Esophagus muscularis mucosa (tissue), 4 donors: ENCODE measurements around the gene DFFB. TPM values are rescaled to one million over a fixed set of nuclear protein-coding genes. Genes with fewer than 3 reads are reported as not detected.

Experiments used
- DNase-seq: peaks from one replicate; pipeline ENCODE4 v3.0.0-alpha.2; 2017; ENCODE audit errors: extremely low spot score
- H3K27ac ChIP-seq, 4 donors: fragments of 200-600 bp; sonication (generic); replicated peaks in 1 of 4; 1 replicate in 3 of 4; 2 replicates in 1 of 4; pipeline ENCODE4 v1.5.1; 2016 to 2019; ENCODE audit warnings: mild to moderate bottlenecking in 1 of 4
- H3K27me3 ChIP-seq, 4 donors: fragments of 200-600 bp; sonication (generic); one replicate each; pipeline versions ENCODE4 v1.5.1 to v1.6.0; 2016 to 2019
- H3K36me3 ChIP-seq, 4 donors: fragments of 200-600 bp; sonication (generic); one replicate each; pipeline ENCODE4 v1.5.1; 2016 to 2019
- H3K4me1 ChIP-seq, 4 donors: fragments of 200-600 bp; sonication (generic); one replicate each; pipeline ENCODE4 v1.5.1; 2016 to 2019
- H3K4me3 ChIP-seq, 4 donors: fragments of 200-600 bp; sonication (generic); 1 replicate in 2 of 4; 2 replicates in 2 of 4; pipeline ENCODE4 v1.5.1; 2016 to 2019; ENCODE audit warnings: mild to moderate bottlenecking in 4 of 4, moderate library complexity in 1 of 4
- H3K9me3 ChIP-seq, 4 donors: fragments of 200-600 bp; sonication (generic); 1 replicate in 3 of 4; 2 replicates in 1 of 4; pipeline ENCODE4 v1.5.1; 2016 to 2019
- EP300 ChIP-seq: sonication (generic); formaldehyde crosslinking; IDR thresholded peaks from one replicate; pipeline ENCODE4 v1.6.1; 2017; ENCODE audit warnings: antibody characterized with exemption
- POLR2A ChIP-seq: fragments of 450-650 bp; IDR thresholded peaks from one replicate; pipeline ENCODE4 v1.6.1; 2017; ENCODE audit warnings: antibody characterized with exemption, moderate library complexity, mild to moderate bottlenecking, low read depth
- POLR2AphosphoS5 ChIP-seq, 2 donors: sonication (generic); formaldehyde crosslinking; IDR thresholded peaks; one replicate each; pipeline ENCODE4 v1.6.1; 2017; ENCODE audit warnings: antibody characterized with exemption in 2 of 2
- WGBS: methylation state at CpG from one replicate; pipeline ENCODE4 v1.1.5; 2018; 5-methylcytosine and 5-hydroxymethylcytosine counted together
- intact Hi-C: fragments of 100-400 bp; cut with DNase I; formaldehyde crosslinking; loops from one replicate; pipeline ENCODE4 v1.15.1; 2023
- total RNA-seq, 4 donors: library from RNA; depleted of rRNA; stranded (reverse); fragments of >200 nt; gene quantifications; one replicate each; pipeline versions ENCODE4 v1.1.0 to v1.2.1, GENCODE V29; 2016
- TF ChIP-seq, protein P1 (sequence below), 3 experiments: fragments of 200-600 bp in 2 of 3; fragments of 450-650 bp in 1 of 3; sonication (generic) in 2 of 3; IDR thresholded peaks; one replicate each; pipeline ENCODE4 v1.5.1; 2017 to 2019; ENCODE audit warnings: antibody characterized with exemption in 3 of 3, mild to moderate bottlenecking in 2 of 3, moderate library complexity in 1 of 3

DFFB gene
- total RNA-seq, 4 donors from 2014 or later, result 5.0 to 13.4 (median 5.2) TPM

DNA sequence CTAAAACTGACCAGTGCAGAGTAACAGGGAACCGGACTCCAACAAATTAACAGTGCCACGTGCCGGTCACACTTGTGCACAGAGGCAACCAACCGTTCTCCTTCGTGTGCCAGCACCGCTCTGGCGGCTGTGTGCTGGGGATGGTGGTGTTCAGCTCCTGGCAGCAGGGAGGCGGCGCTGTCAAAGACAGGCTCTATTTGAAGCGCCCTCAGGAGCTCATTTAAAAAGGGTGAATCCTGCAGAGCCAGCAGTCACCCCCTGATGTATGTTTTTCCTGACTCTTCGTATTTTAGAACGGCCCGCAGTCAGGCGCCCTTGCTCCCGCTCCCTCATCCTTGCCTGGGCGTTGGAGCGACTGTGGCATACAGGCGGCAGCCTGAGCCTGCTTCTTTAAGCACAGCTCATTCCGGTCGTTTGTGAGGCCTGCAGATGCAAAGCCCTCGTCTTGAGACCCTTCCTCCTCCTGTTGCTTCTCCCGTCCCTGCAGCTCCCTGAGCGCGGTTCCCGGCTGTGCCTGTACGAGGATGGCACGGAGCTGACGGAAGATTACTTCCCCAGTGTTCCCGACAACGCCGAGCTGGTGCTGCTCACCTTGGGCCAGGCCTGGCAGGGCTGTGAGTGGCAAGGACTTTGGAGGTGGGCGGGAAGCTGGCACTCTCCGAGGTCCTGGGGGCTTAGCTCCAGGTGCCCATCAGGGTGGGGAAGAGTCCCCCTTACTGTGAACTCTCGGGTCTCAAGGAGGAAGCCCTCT is 1.1 kb downstream of the DFFB start:
- DNase-seq, result no peak

DNA sequence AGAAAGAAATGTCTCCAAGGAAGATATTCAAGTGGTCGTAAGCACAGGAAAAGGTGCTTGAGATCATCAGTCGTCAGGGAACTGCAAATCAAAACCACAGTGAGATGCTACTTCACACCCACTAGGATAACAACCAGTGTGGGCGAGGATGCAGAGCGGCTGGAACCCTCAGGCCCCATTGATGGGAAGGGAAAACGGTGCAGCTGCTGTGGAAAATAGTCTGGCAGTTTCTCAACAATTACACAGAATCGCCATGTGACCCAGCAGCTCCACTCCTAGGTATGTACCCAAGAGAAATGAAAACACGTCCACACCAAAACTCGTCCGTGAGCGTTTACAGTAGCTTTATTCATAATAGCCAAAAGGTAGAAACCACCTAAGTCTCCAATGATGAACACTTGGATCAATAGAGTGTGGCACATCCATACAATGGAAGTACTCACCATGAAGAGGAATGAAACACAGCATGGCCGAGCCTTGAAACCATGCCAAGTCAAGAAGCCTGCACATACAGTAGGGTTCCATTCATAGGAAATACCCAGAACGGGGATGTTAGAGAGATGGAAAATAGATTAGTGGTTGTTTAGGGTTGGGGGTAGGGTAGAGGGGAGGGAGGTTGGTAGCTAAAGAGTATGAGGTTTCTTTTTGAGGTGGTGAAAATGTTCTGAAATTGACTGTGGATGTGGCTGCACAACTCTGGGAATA is 6.1 kb downstream of the DFFB start:
- peaks cover 4 to 38% (median 28%) of the 10 kb centered on the region in 4 donors for H3K36me3 ChIP-seq
- 81% methylated on average over 12 of the region's 12 CpGs for WGBS
- intact Hi-C loops, result no loop called here
- no peaks in the 10 kb centered on the region for H3K27me3 ChIP-seq
- no peak for TF ChIP-seq POLR2AphosphoS5 (IDR thresholded peaks at IDR 0.05)
- no peak for TF ChIP-seq POLR2A
- TF ChIP-seq, protein P1, sequence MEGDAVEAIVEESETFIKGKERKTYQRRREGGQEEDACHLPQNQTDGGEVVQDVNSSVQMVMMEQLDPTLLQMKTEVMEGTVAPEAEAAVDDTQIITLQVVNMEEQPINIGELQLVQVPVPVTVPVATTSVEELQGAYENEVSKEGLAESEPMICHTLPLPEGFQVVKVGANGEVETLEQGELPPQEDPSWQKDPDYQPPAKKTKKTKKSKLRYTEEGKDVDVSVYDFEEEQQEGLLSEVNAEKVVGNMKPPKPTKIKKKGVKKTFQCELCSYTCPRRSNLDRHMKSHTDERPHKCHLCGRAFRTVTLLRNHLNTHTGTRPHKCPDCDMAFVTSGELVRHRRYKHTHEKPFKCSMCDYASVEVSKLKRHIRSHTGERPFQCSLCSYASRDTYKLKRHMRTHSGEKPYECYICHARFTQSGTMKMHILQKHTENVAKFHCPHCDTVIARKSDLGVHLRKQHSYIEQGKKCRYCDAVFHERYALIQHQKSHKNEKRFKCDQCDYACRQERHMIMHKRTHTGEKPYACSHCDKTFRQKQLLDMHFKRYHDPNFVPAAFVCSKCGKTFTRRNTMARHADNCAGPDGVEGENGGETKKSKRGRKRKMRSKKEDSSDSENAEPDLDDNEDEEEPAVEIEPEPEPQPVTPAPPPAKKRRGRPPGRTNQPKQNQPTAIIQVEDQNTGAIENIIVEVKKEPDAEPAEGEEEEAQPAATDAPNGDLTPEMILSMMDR (IDR thresholded peaks at IDR 0.05), result no peak
- TF ChIP-seq EP300, result no peak
- no peaks in the 10 kb centered on the region for H3K9me3 ChIP-seq
- H3K27ac ChIP-seq, result no peak overlapping the region
- peaks cover under 1 to 4% (median 4%) of the 10 kb centered on the region in 4 donors for H3K4me1 ChIP-seq
- no peak for DNase-seq
- no peak overlapping the region for H3K4me3 ChIP-seq

More for the DNA sequence above, 1.1 kb downstream of the DFFB start:
- intact Hi-C loops, result no loop called here
- WGBS, result 83% methylated on average over 32 of the region's 34 CpGs
- Histone ChIP-seq H3K4me1 (peaks cover 14 to 34% (median 27%) of the 10 kb centered on the region in 4 donors), H3K27me3 (no peaks in the 10 kb centered on the region), H3K9me3 (no peaks in the 10 kb centered on the region), H3K4me3 (peak overlapping the region; percentile 81 to 97 (median 89)), H3K27ac (peak overlapping the region in 1 of 4 donors; percentile 84), H3K36me3 (peaks cover 0 to 7% (median 4%) of the 10 kb centered on the region in 4 donors)
- TF ChIP-seq EP300, result no peak

- peaks cover 11 to 53% (median 43%) of the 10 kb centered on the region in 4 donors for H3K36me3 ChIP-seq
- intact Hi-C loops, result no loop called here
- WGBS, result 94% methylated on average over 6 of the region's 6 CpGs
These were observed 7.6 kb downstream of the DFFB start for GRCh38 chr1:3864884-3865283.

GRCh38 chr1:3865606-3866160 is 8.4 kb downstream of the DFFB start:
- H3K36me3 ChIP-seq, result peaks cover 19 to 55% (median 51%) of the 10 kb centered on the region in 4 donors
- DNase-seq, result no peak

More at GRCh38 chr1:3864884-3865283, 7.6 kb downstream of the DFFB start:
- no peak for DNase-seq
- TF ChIP-seq POLR2A (no peak), POLR2AphosphoS5 (IDR thresholded peaks at IDR 0.05) (no peak), EP300 (no peak)
- TF ChIP-seq, protein P1 (IDR thresholded peaks at IDR 0.05), result no peak
- H3K9me3 ChIP-seq, result no peaks in the 10 kb centered on the region
- no peak overlapping the region for H3K4me3 ChIP-seq
- H3K27ac ChIP-seq, result no peak overlapping the region
- no peaks in the 10 kb centered on the region for H3K4me1 ChIP-seq
- H3K27me3 ChIP-seq, result no peaks in the 10 kb centered on the region

More at GRCh38 chr1:3865606-3866160, 8.4 kb downstream of the DFFB start:
- H3K27ac ChIP-seq, result no peak overlapping the region
- H3K4me3 ChIP-seq, result no peak overlapping the region
- intact Hi-C loops, result no loop called here
- no peaks in the 10 kb centered on the region for H3K9me3 ChIP-seq
- no peaks in the 10 kb centered on the region for H3K27me3 ChIP-seq
- TF ChIP-seq POLR2A (no peak), EP300 (no peak), POLR2AphosphoS5 (IDR thresholded peaks at IDR 0.05) (no peak)
- TF ChIP-seq, protein P1 (IDR thresholded peaks at IDR 0.05), result no peak
- WGBS, result 81% methylated on average over 10 of the region's 18 CpGs
- H3K4me1 ChIP-seq, result no peaks in the 10 kb centered on the region
